Left renal cortex interstitium (tissue), 4 donors: ENCODE data around the gene ADAMTS9. TPM values are rescaled to one million over a fixed set of nuclear protein-coding genes. Genes with fewer than 3 reads are reported as not detected.
"Not testable (repeated sequence)": the region's sequence is repeated elsewhere in the genome, so short reads cannot be mapped to it uniquely, and the experiment has no call there.

ENCODE experiments used
- DNase-seq, 4 donors: peaks; one replicate each; pipeline ENCODE4 v3.0.0-alpha.2; 2013; ENCODE audit warnings: low read depth in 4 of 4, low spot score in 2 of 4, missing footprints in 1 of 4
- polyA plus RNA-seq, 4 donors: library from polyadenylated mRNA; unstranded; fragments of 120-200 nt; gene quantifications; one replicate each; pipeline ENCODE4 v1.2.1, GENCODE V29; 2013; ENCODE audit not compliant: insufficient read length in 4 of 4

ADAMTS9 gene
- polyA plus RNA-seq, 4 donors: 111 to 178 (median 132) TPM

GRCh38 chr3:64550745-64551144 is 137.1 kb downstream of the ADAMTS9 start:
- no peak for DNase-seq

GRCh38 chr3:64549869-64550268 is 137.9 kb downstream of the ADAMTS9 start:
- DNase-seq: no peak

GRCh38 chr3:64548200-64548889 is 139.5 kb downstream of the ADAMTS9 start:
- peak in 1 of 4 donors; percentile 48 for DNase-seq

- no peak for DNase-seq
Observed at GRCh38 chr3:64546856-64547255, 140.9 kb downstream of the ADAMTS9 start.

GRCh38 chr3:64545239-64545638 is 142.6 kb downstream of the ADAMTS9 start:
- not testable (repeated sequence) for DNase-seq

GRCh38 chr3:64541803-64542202 is 146.0 kb downstream of the ADAMTS9 start:
- DNase-seq: no peak

- no peak for DNase-seq
Observed at GRCh38 chr3:64539451-64540196, 148.2 kb downstream of the ADAMTS9 start.

GRCh38 chr3:64536166-64536565 is 151.6 kb downstream of the ADAMTS9 start:
- DNase-seq: no peak

- DNase-seq: peak; percentile 72 to 85 (median 73)
Observed at GRCh38 chr3:64533617-64534317, 154.0 kb downstream of the ADAMTS9 start.

- DNase-seq: peak in 3 of 4 donors; percentile 53 to 66 (median 64)
Observed at GRCh38 chr3:64530434-64531049, 157.3 kb downstream of the ADAMTS9 start.

GRCh38 chr3:64523324-64523723 is 164.5 kb downstream of the ADAMTS9 start:
- no peak for DNase-seq

- no peak for DNase-seq
Observed at GRCh38 chr3:64520334-64520733, 167.5 kb downstream of the ADAMTS9 start.

GRCh38 chr3:64518950-64519349 is 168.8 kb downstream of the ADAMTS9 start:
- DNase-seq: no peak

GRCh38 chr3:64518496-64518895 is 169.3 kb downstream of the ADAMTS9 start:
- no peak for DNase-seq

GRCh38 chr3:64514889-64515288 is 172.9 kb downstream of the ADAMTS9 start:
- DNase-seq: no peak

GRCh38 chr3:64509206-64509605 is 178.6 kb downstream of the ADAMTS9 start:
- no peak for DNase-seq

- no peak for DNase-seq
Observed at GRCh38 chr3:64508140-64508539, 179.7 kb downstream of the ADAMTS9 start.

- no peak for DNase-seq
Observed at GRCh38 chr3:64506255-64506654, 181.5 kb downstream of the ADAMTS9 start.

- no peak for DNase-seq
Observed at GRCh38 chr3:64505419-64505818, 182.4 kb downstream of the ADAMTS9 start.

- no peak for DNase-seq
Observed at GRCh38 chr3:64502284-64502683, 185.5 kb downstream of the ADAMTS9 start.

GRCh38 chr3:64501298-64501906 is 186.4 kb downstream of the ADAMTS9 start:
- DNase-seq: no peak
